ENCODE results near the gene SDSL. TPM values are rescaled to one million over a fixed set of nuclear protein-coding genes. Genes with fewer than 3 reads are reported as not detected.
A peak's percentile ranks its signal among the peaks of the same experiment; 100 is the strongest.

The SDSL gene
- polyA plus RNA-seq, 1 donor (not counting 4 experiments of a cell fraction or from before 2014, with no cell fraction given) = 1.9 TPM

- no peak overlapping the region for H3K4me3 ChIP-seq (ENCODE audit: control insufficient read depth in 2 of 3, extremely low read depth in 1 of 3, insufficient read depth in 2 of 3, low read depth in 1 of 3, low read length in 3 of 3)
- DNase-seq (ENCODE audit: low read depth, low spot score) (no peak), FAIRE-seq (no peak)
- no peaks in the 10 kb centered on the region for H3K36me3 ChIP-seq (ENCODE audit: control insufficient read depth in 2 of 2, extremely low read depth in 1 of 2, insufficient read depth in 2 of 2, low read length in 2 of 2)
- no peak overlapping the region for H3K27ac ChIP-seq (ENCODE audit: control insufficient read depth, insufficient read depth, low read length)
- peaks cover 3% of the 10 kb centered on the region for H4K20me1 ChIP-seq (ENCODE audit: control insufficient read depth, extremely low read depth, insufficient read depth, low read length)
- H3K9me1 ChIP-seq (ENCODE audit: control insufficient read depth, extremely low read depth, insufficient read depth, low read length) = no peaks in the 10 kb centered on the region
- dilution Hi-C loops (cut with MboI; ENCODE audit: extremely low pct_ligation_motif_present, low sequenced_read_pairs) = no loop called here
- no peak overlapping the region for H2AFZ ChIP-seq (ENCODE audit: control insufficient read depth, low read length)
- H3K4me2 ChIP-seq (ENCODE audit: control insufficient read depth, extremely low read depth, insufficient read depth, low read depth, low read length) = peak overlapping the region; percentile 85
- no peaks in the 10 kb centered on the region for H3K9me3 ChIP-seq (ENCODE audit: control insufficient read depth, low read depth, low read length)
- H3K4me1 ChIP-seq (ENCODE audit: control insufficient read depth, extremely low read depth, insufficient read depth, low read length) = peaks cover 15% of the 10 kb centered on the region
- H3K9ac ChIP-seq (ENCODE audit: control insufficient read depth, extremely low read depth, insufficient read depth, low read length) = no peak overlapping the region
- TF ChIP-seq EZH2 (IDR thresholded peaks at IDR 0.05; ENCODE audit: low read length) = no peak
- no peak for TF ChIP-seq CTCF (optimal IDR thresholded peaks at IDR 0.05 in 1 of 3, IDR thresholded peaks at IDR 0.05 in 1 of 3, conservative IDR thresholded peaks at IDR 0.05 in 1 of 3; ENCODE audit: extremely low read depth in 1 of 3, insufficient read depth in 2 of 3, low read length in 3 of 3)
- peaks cover 95% of the 10 kb centered on the region for H3K27me3 ChIP-seq (ENCODE audit: control insufficient read depth, extremely low read depth, insufficient read depth, low read length)
- H3K79me2 ChIP-seq (ENCODE audit: control insufficient read depth, insufficient read depth, low read length) = no peaks in the 10 kb centered on the region
These were observed 44.4 kb downstream of the SDSL start for GRCh38 chr12:113466454-113467141.

GRCh38 chr12:113467142-113467501 is 44.9 kb downstream of the SDSL start:
- H3K9me1 ChIP-seq (ENCODE audit: control insufficient read depth, extremely low read depth, insufficient read depth, low read length) = no peaks in the 10 kb centered on the region
- H3K9ac ChIP-seq (ENCODE audit: control insufficient read depth, extremely low read depth, insufficient read depth, low read length) = peak overlapping the region; percentile 58
- TF ChIP-seq CTCF (optimal IDR thresholded peaks at IDR 0.05 in 1 of 3, IDR thresholded peaks at IDR 0.05 in 1 of 3, conservative IDR thresholded peaks at IDR 0.05 in 1 of 3; ENCODE audit: extremely low read depth in 1 of 3, insufficient read depth in 2 of 3, low read length in 3 of 3) (no peak), EZH2 (IDR thresholded peaks at IDR 0.05; ENCODE audit: low read length) (no peak)
- H2AFZ ChIP-seq (ENCODE audit: control insufficient read depth, low read length) = peak overlapping the region; percentile 69
- H3K4me2 ChIP-seq (ENCODE audit: control insufficient read depth, extremely low read depth, insufficient read depth, low read depth, low read length) = peak overlapping the region; percentile 85
- peaks cover 15% of the 10 kb centered on the region for H3K4me1 ChIP-seq (ENCODE audit: control insufficient read depth, extremely low read depth, insufficient read depth, low read length)
- no peaks in the 10 kb centered on the region for H3K9me3 ChIP-seq (ENCODE audit: control insufficient read depth, low read depth, low read length)
- H3K27ac ChIP-seq (ENCODE audit: control insufficient read depth, insufficient read depth, low read length) = no peak overlapping the region
- dilution Hi-C loops (cut with MboI; ENCODE audit: extremely low pct_ligation_motif_present, low sequenced_read_pairs) = no loop called here
- H3K4me3 ChIP-seq (ENCODE audit: control insufficient read depth in 2 of 3, extremely low read depth in 1 of 3, insufficient read depth in 2 of 3, low read depth in 1 of 3, low read length in 3 of 3) = peak overlapping the region; percentile 43 to 70 (median 58)
- H4K20me1 ChIP-seq (ENCODE audit: control insufficient read depth, extremely low read depth, insufficient read depth, low read length) = peaks cover 3% of the 10 kb centered on the region
- H3K79me2 ChIP-seq (ENCODE audit: control insufficient read depth, insufficient read depth, low read length) = no peaks in the 10 kb centered on the region
- H3K36me3 ChIP-seq (ENCODE audit: control insufficient read depth in 2 of 2, extremely low read depth in 1 of 2, insufficient read depth in 2 of 2, low read length in 2 of 2) = no peaks in the 10 kb centered on the region
- DNase-seq (ENCODE audit: low read depth, low spot score) = no peak
- FAIRE-seq = no peak
- peaks cover 99% of the 10 kb centered on the region for H3K27me3 ChIP-seq (ENCODE audit: control insufficient read depth, extremely low read depth, insufficient read depth, low read length)
